MCF 10A (cell line): ENCODE data around the gene SCUBE2. TPM values are rescaled to one million over a fixed set of nuclear protein-coding genes. Genes with fewer than 3 reads are reported as not detected.

ENCODE experiments used
- BruUV-seq: library from RNA; stranded (reverse); fragments of 400-500 nt; replicated peaks from 2 replicates; lab custom pipeline; 2021; lab: Mats Ljungman, UMichigan
- CTCF ChIA-PET: fragments of 300-600 bp; sonication (Branson Sonifier 250); formaldehyde crosslinking; extraction: SDS; loops from one replicate; lab custom pipeline; 2021; ENCODE audit warnings: antibody characterized with exemption, inconsistent platforms; lab: Yijun Ruan, JAX
- POLR2A ChIA-PET: fragments of 300-600, 350-650 bp; sonication (Branson Sonifier 250); formaldehyde crosslinking; extraction: SDS; loops from one replicate; lab custom pipeline; 2020; ENCODE audit warnings: antibody characterized with exemption, inconsistent platforms; lab: Yijun Ruan, JAX
- DNase-seq: peaks from one replicate; pipeline ENCODE4 v3.0.0-alpha.2; 2018; ENCODE audit not compliant: unreplicated experiment
- H3K27ac Mint-ChIP-seq: one replicate; pipeline ENCODE4 v1.8.0; 2022; ENCODE audit warnings: mild to moderate bottlenecking, low read depth, mixed read lengths; ENCODE audit not compliant: unreplicated experiment
- H3K27me3 Mint-ChIP-seq: one replicate; pipeline ENCODE4 v1.8.0; 2022; ENCODE audit warnings: mixed read lengths; ENCODE audit not compliant: insufficient read depth, unreplicated experiment
- H3K36me3 Mint-ChIP-seq: one replicate; pipeline ENCODE4 v1.8.0; 2022; ENCODE audit warnings: mild to moderate bottlenecking, moderate library complexity, mixed read lengths; ENCODE audit not compliant: insufficient read depth, unreplicated experiment
- H3K4me1 Mint-ChIP-seq: one replicate; pipeline ENCODE4 v1.8.0; 2022; ENCODE audit warnings: mixed read lengths; ENCODE audit not compliant: insufficient read depth, unreplicated experiment
- H3K4me3 Mint-ChIP-seq: one replicate; pipeline ENCODE4 v1.8.0; 2022; ENCODE audit warnings: mild to moderate bottlenecking, moderate library complexity, mixed read lengths; ENCODE audit not compliant: unreplicated experiment
- H3K9me3 Mint-ChIP-seq: one replicate; pipeline ENCODE4 v1.8.0; 2022; ENCODE audit warnings: mixed read lengths; ENCODE audit not compliant: unreplicated experiment
- intact Hi-C: fragments of 100-400 bp; cut with micrococcal nuclease; formaldehyde crosslinking; loops from 2 replicates; pipeline ENCODE4 v1.14.1; 2022
- total RNA-seq: library from RNA; stranded (reverse); gene quantifications from 2 replicates; pipeline ENCODE4 v1.2.3, GENCODE V29; 2022
- TF ChIP-seq, protein P1 (sequence below): fragments of 200-600 bp; IDR thresholded peaks from one replicate; pipeline ENCODE4 v1.8.0; 2022; ENCODE audit warnings: antibody characterized with exemption, mild to moderate bottlenecking; ENCODE audit not compliant: unreplicated experiment

Gene SCUBE2
- total RNA-seq, 1 experiment from 2014 or later = 0.93 TPM

DNA sequence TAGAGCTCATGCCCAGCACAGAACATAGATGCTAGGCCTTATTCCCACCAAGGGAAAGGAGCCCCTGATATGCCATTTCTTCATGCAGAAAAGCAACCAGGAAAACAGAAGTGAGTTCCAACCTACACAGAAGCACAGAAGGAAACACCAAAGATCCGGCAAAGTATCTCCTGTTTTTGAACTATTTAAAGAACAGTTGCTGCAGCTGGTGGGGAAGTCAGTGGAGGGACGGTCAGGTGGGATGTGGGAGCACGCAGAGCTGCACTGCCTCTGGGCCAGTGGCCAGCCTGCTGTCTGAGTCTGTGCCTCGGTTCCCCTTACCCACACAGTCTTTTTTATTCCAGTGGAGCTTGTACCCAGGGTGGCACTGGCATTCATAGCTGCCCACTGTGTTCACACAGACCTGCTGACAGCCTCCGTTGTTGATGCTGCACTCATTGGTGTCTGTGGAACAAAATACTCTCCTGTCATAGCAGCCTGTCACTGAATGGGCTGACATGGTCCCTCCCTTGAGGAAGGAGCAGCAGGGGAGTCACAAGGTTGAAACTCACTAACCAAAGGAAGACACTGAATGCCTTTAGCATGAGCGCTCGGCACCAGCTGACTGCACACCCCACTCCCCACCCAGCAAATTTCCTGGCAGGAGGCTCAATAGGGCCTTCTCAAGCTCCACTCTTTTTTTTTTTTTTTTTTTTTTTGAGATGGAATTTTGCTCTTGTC is 37.9 kb downstream of the SCUBE2 start:
- ChIA-PET POLR2A (no interaction called here), CTCF (interaction anchor here (0.9 to 1.0 kb wide), 2 partner anchors 21 to 38 kb away, joined by 3 to 4 read pairs; no protein-coding TSS in a partner anchor)
- intact Hi-C loops = no loop called here
- Mint-ChIP-seq H3K27ac (no peak overlapping the region), H3K4me3 (no peak overlapping the region), H3K4me1 (no peaks in the 10 kb centered on the region), H3K36me3 (no peaks in the 10 kb centered on the region), H3K9me3 (no peaks in the 10 kb centered on the region), H3K27me3 (no peaks in the 10 kb centered on the region)
- DNase-seq = no peak
- BruUV-seq = no TSS peak
- TF ChIP-seq, protein P1, sequence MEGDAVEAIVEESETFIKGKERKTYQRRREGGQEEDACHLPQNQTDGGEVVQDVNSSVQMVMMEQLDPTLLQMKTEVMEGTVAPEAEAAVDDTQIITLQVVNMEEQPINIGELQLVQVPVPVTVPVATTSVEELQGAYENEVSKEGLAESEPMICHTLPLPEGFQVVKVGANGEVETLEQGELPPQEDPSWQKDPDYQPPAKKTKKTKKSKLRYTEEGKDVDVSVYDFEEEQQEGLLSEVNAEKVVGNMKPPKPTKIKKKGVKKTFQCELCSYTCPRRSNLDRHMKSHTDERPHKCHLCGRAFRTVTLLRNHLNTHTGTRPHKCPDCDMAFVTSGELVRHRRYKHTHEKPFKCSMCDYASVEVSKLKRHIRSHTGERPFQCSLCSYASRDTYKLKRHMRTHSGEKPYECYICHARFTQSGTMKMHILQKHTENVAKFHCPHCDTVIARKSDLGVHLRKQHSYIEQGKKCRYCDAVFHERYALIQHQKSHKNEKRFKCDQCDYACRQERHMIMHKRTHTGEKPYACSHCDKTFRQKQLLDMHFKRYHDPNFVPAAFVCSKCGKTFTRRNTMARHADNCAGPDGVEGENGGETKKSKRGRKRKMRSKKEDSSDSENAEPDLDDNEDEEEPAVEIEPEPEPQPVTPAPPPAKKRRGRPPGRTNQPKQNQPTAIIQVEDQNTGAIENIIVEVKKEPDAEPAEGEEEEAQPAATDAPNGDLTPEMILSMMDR = no peak

GRCh38 chr11:9052316-9052715 is 39.1 kb downstream of the SCUBE2 start:
- H3K4me3 Mint-ChIP-seq = no peak overlapping the region
- TF ChIP-seq, protein P1 = no peak
- intact Hi-C loops = no loop called here
- no peak overlapping the region for H3K27ac Mint-ChIP-seq
- H3K27me3 Mint-ChIP-seq = no peaks in the 10 kb centered on the region
- CTCF ChIA-PET = no interaction called here
- POLR2A ChIA-PET = no interaction called here
- no peaks in the 10 kb centered on the region for H3K36me3 Mint-ChIP-seq
- no TSS peak for BruUV-seq
- no peaks in the 10 kb centered on the region for H3K4me1 Mint-ChIP-seq
- no peak for DNase-seq
- H3K9me3 Mint-ChIP-seq = no peaks in the 10 kb centered on the region

DNA sequence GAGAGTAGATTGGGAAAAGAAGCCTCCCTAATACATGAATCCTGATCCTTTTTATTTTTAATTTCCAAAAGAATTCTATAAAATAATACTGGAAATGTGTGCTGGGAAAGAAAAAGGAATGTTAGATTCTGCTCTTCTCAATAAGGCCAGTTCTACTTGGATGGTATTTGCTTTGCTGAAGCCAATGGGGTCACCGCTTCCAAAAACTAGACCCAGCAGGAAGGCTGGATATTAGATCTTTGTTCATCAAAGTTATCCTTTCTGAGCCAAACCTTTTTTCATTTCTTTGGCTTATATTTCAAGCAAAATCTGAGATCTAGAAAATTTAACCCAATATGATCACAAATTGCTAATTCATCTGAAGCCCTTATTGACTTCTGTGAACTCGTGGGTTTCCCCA is 41.4 kb downstream of the SCUBE2 start:
- no peaks in the 10 kb centered on the region for H3K36me3 Mint-ChIP-seq
- intact Hi-C loops = no loop called here
- no peak for DNase-seq
- TF ChIP-seq, protein P1 = no peak
- H3K4me3 Mint-ChIP-seq = no peak overlapping the region
- H3K4me1 Mint-ChIP-seq = no peaks in the 10 kb centered on the region
- no peaks in the 10 kb centered on the region for H3K9me3 Mint-ChIP-seq
- POLR2A ChIA-PET = no interaction called here
- H3K27me3 Mint-ChIP-seq = no peaks in the 10 kb centered on the region
- BruUV-seq = no TSS peak
- H3K27ac Mint-ChIP-seq = no peak overlapping the region
- CTCF ChIA-PET = interaction anchor here (1.0 kb wide), 1 partner anchor 87 kb away, joined by 3 read pairs; no protein-coding TSS in a partner anchor

GRCh38 chr11:9047964-9048523 is 43.4 kb downstream of the SCUBE2 start:
- TF ChIP-seq, protein P1 = no peak
- intact Hi-C loops = no loop called here
- Mint-ChIP-seq H3K4me3 (no peak overlapping the region), H3K9me3 (no peaks in the 10 kb centered on the region), H3K4me1 (no peaks in the 10 kb centered on the region), H3K36me3 (no peaks in the 10 kb centered on the region), H3K27me3 (no peaks in the 10 kb centered on the region), H3K27ac (no peak overlapping the region)
- ChIA-PET POLR2A (interaction anchor here (0.6 to 1.3 kb wide), 2 partner anchors 13 to 23 kb away, joined by 3 read pairs; no protein-coding TSS in a partner anchor), CTCF (interaction anchor here (0.8 to 1.5 kb wide), 5 partner anchors 10 to 67 kb away, joined by 3 to 4 read pairs (median 3); no protein-coding TSS in a partner anchor)
- DNase-seq = no peak
- no TSS peak for BruUV-seq
